Measurements from ENCODE around the gene COQ5.

GRCh38 chr12:120544691-120545090, 15.7 kb upstream of the COQ5 start:
- no peak for TF ChIP-seq POLR2A (IDR thresholded peaks at IDR 0.05)
- no peak for TF ChIP-seq CTCF (IDR thresholded peaks at IDR 0.05)
